Neural cell (in vitro differentiated cells): ENCODE measurements around the gene GALNT10.

Experiments
- CTCF ChIP-seq: fragments of 450-650 bp; IDR thresholded peaks from 2 replicates; pipeline ENCODE4 v1.5.1; 2014; ENCODE audit warnings: antibody characterized with exemption, mild to moderate bottlenecking, moderate library complexity; ENCODE audit not compliant: poor library complexity, severe bottlenecking
- EP300 ChIP-seq: fragments of 450-650 bp; conservative IDR thresholded peaks from 2 replicates; pipeline ENCODE4 v1.6.1; 2014; ENCODE audit warnings: antibody characterized with exemption, mild to moderate bottlenecking, moderate library complexity; ENCODE audit not compliant: poor library complexity, severe bottlenecking
- EZH2 ChIP-seq: fragments of 200-600, 300-800 bp; shearing (Covaris generic), sonication (generic); IDR thresholded peaks from 2 replicates; pipeline ENCODE4 v1.6.1; 2014; ENCODE audit warnings: antibody characterized with exemption, low read length, borderline replicate concordance, mild to moderate bottlenecking; ENCODE audit not compliant: insufficient read depth, poor library complexity, severe bottlenecking
- MXI1 ChIP-seq: fragments of 450-650 bp; conservative IDR thresholded peaks from 2 replicates; pipeline ENCODE4 v1.6.1; 2014; ENCODE audit warnings: antibody characterized with exemption, mild to moderate bottlenecking; ENCODE audit not compliant: poor library complexity, severe bottlenecking
- POLR2AphosphoS5 ChIP-seq: IDR thresholded peaks from 2 replicates; pipeline ENCODE4 v1.6.1; 2012
- RAD21 ChIP-seq: fragments of 450-650 bp; conservative IDR thresholded peaks from 2 replicates; pipeline ENCODE4 v1.6.1; 2014; ENCODE audit warnings: antibody characterized with exemption, mild to moderate bottlenecking, moderate library complexity
- REST ChIP-seq: IDR thresholded peaks from 2 replicates; pipeline ENCODE4 v1.6.1; 2012; ENCODE audit warnings: borderline replicate concordance
- SMC3 ChIP-seq: fragments of 450-650 bp; conservative IDR thresholded peaks from 2 replicates; pipeline ENCODE4 v1.6.1; 2014; ENCODE audit warnings: antibody characterized with exemption, mild to moderate bottlenecking, moderate library complexity; ENCODE audit not compliant: poor library complexity
- TAF1 ChIP-seq: IDR thresholded peaks from 2 replicates; pipeline ENCODE4 v1.6.1; 2012; ENCODE audit warnings: low read depth

GRCh38 chr5:154269414-154269813 lies 78.9 kb downstream of the GALNT10 start:
- no peak for TF ChIP-seq CTCF
- no peak for TF ChIP-seq EZH2
- TF ChIP-seq POLR2AphosphoS5 = no peak
- TF ChIP-seq EP300 = no peak
- TF ChIP-seq RAD21 = no peak
- no peak for TF ChIP-seq SMC3
- TF ChIP-seq MXI1 = no peak
- TF ChIP-seq TAF1 = no peak
- no peak for TF ChIP-seq REST
